Common myeloid progenitor, CD34-positive (primary cell): Measurements from ENCODE around the gene SEMA4D.

Experiments used
- CTCF ChIA-PET: fragments of 350-600 bp; sonication (Branson Sonifier 250); formaldehyde crosslinking; loops from one replicate; lab custom pipeline; 2021; ENCODE audit warnings: antibody characterized with exemption; lab: Charles Lee
- POLR2A ChIA-PET: fragments of 350-600 bp; sonication (Branson Sonifier 250); formaldehyde crosslinking; loops from one replicate; lab custom pipeline; 2021; ENCODE audit warnings: antibody characterized with exemption; lab: Charles Lee
- DNase-seq, 3 donors: peaks; one replicate each; pipeline versions ENCODE4 v3.0.0 to v3.0.0-alpha.2; 2013
- H3K27ac ChIP-seq, 2 experiments: 1 replicate in 1 of 2; 2 replicates in 1 of 2; pipeline ENCODE4 v1.7.0; 2013; ENCODE audit warnings: inconsistent platforms in 2 of 2, low read length in 2 of 2, mild to moderate bottlenecking in 2 of 2, low read depth in 1 of 2, moderate library complexity in 1 of 2; ENCODE audit not compliant: severe bottlenecking in 2 of 2, insufficient read depth in 1 of 2, poor library complexity in 1 of 2
- H3K27me3 ChIP-seq, 5 experiments: replicated peaks in 2 of 5; 1 replicate in 3 of 5; 2 replicates in 2 of 5; pipeline versions ENCODE4 v1.6.1 to v1.7.0; 2013; ENCODE audit warnings: low read length in 4 of 5, mild to moderate bottlenecking in 2 of 5, moderate library complexity in 2 of 5, inconsistent platforms in 1 of 5; ENCODE audit not compliant: insufficient read depth in 5 of 5, control insufficient read depth in 4 of 5
- H3K36me3 ChIP-seq, 4 experiments: 1 replicate in 2 of 4; 2 replicates in 2 of 4; pipeline versions ENCODE4 v1.6.1 to v1.7.0; 2013; ENCODE audit warnings: low read length in 3 of 4, control low read depth in 1 of 4, mild to moderate bottlenecking in 1 of 4; ENCODE audit not compliant: control insufficient read depth in 4 of 4, insufficient read depth in 4 of 4
- H3K4me1 ChIP-seq, 4 experiments: 1 replicate in 3 of 4; 2 replicates in 1 of 4; pipeline versions ENCODE4 v1.6.1 to v1.7.1; 2013; ENCODE audit warnings: low read length in 3 of 4, mild to moderate bottlenecking in 3 of 4, control low read depth in 1 of 4, inconsistent platforms in 1 of 4, moderate library complexity in 1 of 4; ENCODE audit not compliant: control insufficient read depth in 4 of 4, insufficient read depth in 4 of 4; ENCODE audit errors: control extremely low read depth in 1 of 4
- H3K4me3 ChIP-seq, 7 experiments: 1 replicate in 4 of 7; 2 replicates in 3 of 7; pipeline versions ENCODE4 v1.5.1 to v1.7.0; 2013; ENCODE audit warnings: mild to moderate bottlenecking in 7 of 7, low read length in 6 of 7, moderate library complexity in 6 of 7, inconsistent platforms in 2 of 7, low read depth in 2 of 7, control low read depth in 1 of 7; ENCODE audit not compliant: insufficient read depth in 4 of 7, control insufficient read depth in 1 of 7; ENCODE audit errors: extremely low read depth in 1 of 7
- H3K9me3 ChIP-seq, 5 experiments: 1 replicate in 4 of 5; 2 replicates in 1 of 5; pipeline versions ENCODE4 v1.6.1 to v1.7.1; 2013; ENCODE audit warnings: low read length in 4 of 5, mild to moderate bottlenecking in 2 of 5, inconsistent platforms in 1 of 5, low read depth in 1 of 5, moderate library complexity in 1 of 5; ENCODE audit not compliant: control insufficient read depth in 4 of 5, insufficient read depth in 2 of 5; ENCODE audit errors: control extremely low read depth in 1 of 5
- WGBS: methylation state at CpG from one replicate; pipeline ENCODE4 v1.1.5; 2013; ENCODE audit not compliant: insufficient coverage; 5-methylcytosine and 5-hydroxymethylcytosine counted together

SEMA4D gene

GRCh38 chr9:89420397-89421178 lies 77.3 kb downstream of the SEMA4D start:
- POLR2A ChIA-PET = no interaction called here
- DNase-seq = no peak
- H3K4me3 ChIP-seq = no peak overlapping the region
- no peaks in the 10 kb centered on the region for H3K9me3 ChIP-seq
- H3K4me1 ChIP-seq = peaks cover 6 to 92% (median 81%) of the 10 kb centered on the region in 4 experiments
- CTCF ChIA-PET = interaction anchor here (1.0 to 1.2 kb wide), 2 partner anchors 9 to 17 kb away, joined by 3 read pairs; no protein-coding TSS in a partner anchor
- 83% methylated on average over 5 of the region's 9 CpGs for WGBS
- no peak overlapping the region for H3K27ac ChIP-seq
- H3K27me3 ChIP-seq = no peaks in the 10 kb centered on the region
- H3K36me3 ChIP-seq = peaks cover 2 to 15% (median 3%) of the 10 kb centered on the region in 4 experiments

GRCh38 chr9:89419978-89420394 lies 77.9 kb downstream of the SEMA4D start:
- DNase-seq = peak in 2 of 3 donors; percentile 39 to 52
- Histone ChIP-seq H3K4me1 (peaks cover 6 to 86% (median 75%) of the 10 kb centered on the region in 4 experiments), H3K9me3 (no peaks in the 10 kb centered on the region), H3K27me3 (no peaks in the 10 kb centered on the region), H3K4me3 (no peak overlapping the region), H3K27ac (no peak overlapping the region), H3K36me3 (peaks cover 3 to 17% (median 6%) of the 10 kb centered on the region in 4 experiments)
- ChIA-PET POLR2A (interaction anchor here (0.6 kb wide), 1 partner anchor 16 kb away, joined by 4 read pairs; no protein-coding TSS in a partner anchor), CTCF (interaction anchor here (1.0 to 3.6 kb wide), 4 partner anchors 9 to 16 kb away, joined by 3 to 17 read pairs (median 6); no protein-coding TSS in a partner anchor)
- WGBS = 6% methylated on average over 6 of the region's 6 CpGs

- H3K9me3 ChIP-seq = no peaks in the 10 kb centered on the region
- peaks cover 6 to 82% (median 68%) of the 10 kb centered on the region in 4 experiments for H3K4me1 ChIP-seq
- no peaks in the 10 kb centered on the region for H3K27me3 ChIP-seq
- H3K27ac ChIP-seq = peak overlapping the region in 1 of 2 experiments; percentile 40
- H3K4me3 ChIP-seq = peak overlapping the region in 3 of 7 experiments; percentile 0 to 21 (median 6)
- WGBS = 35% methylated on average over 13 of the region's 21 CpGs
- ChIA-PET CTCF (interaction anchor here (1.0 to 3.6 kb wide), 5 partner anchors 9 to 130 kb away, joined by 3 to 17 read pairs (median 8); no protein-coding TSS in a partner anchor), POLR2A (interaction anchor here (0.6 kb wide), 1 partner anchor 15 kb away, joined by 4 read pairs; no protein-coding TSS in a partner anchor)
- peak in 2 of 3 donors; percentile 70 to 82 for DNase-seq
- peaks cover 3 to 26% (median 7%) of the 10 kb centered on the region in 4 experiments for H3K36me3 ChIP-seq
Observed at GRCh38 chr9:89418882-89419640, 78.9 kb downstream of the SEMA4D start.

- Histone ChIP-seq H3K4me3 (peak overlapping the region in 1 of 7 experiments; percentile 6), H3K4me1 (peaks cover 6 to 76% (median 64%) of the 10 kb centered on the region in 4 experiments), H3K36me3 (peaks cover 5 to 32% (median 11%) of the 10 kb centered on the region in 4 experiments), H3K9me3 (no peaks in the 10 kb centered on the region), H3K27me3 (no peaks in the 10 kb centered on the region), H3K27ac (peak overlapping the region in 1 of 2 experiments; percentile 32)
- ChIA-PET POLR2A (no interaction called here), CTCF (interaction anchor here (2.3 to 3.6 kb wide), 3 partner anchors 8 to 130 kb away, joined by 8 to 17 read pairs (median 15); no protein-coding TSS in a partner anchor)
- 34% methylated on average over 6 of the region's 9 CpGs for WGBS
- DNase-seq = no peak
Observed at GRCh38 chr9:89418474-89418845, 79.5 kb downstream of the SEMA4D start.

GRCh38 chr9:89417832-89418473 lies 80.0 kb downstream of the SEMA4D start:
- Histone ChIP-seq H3K27ac (peak overlapping the region in 1 of 2 experiments; percentile 8), H3K27me3 (no peaks in the 10 kb centered on the region), H3K4me3 (peak overlapping the region in 1 of 7 experiments; percentile 12), H3K9me3 (no peaks in the 10 kb centered on the region), H3K4me1 (peaks cover 6 to 72% (median 60%) of the 10 kb centered on the region in 4 experiments), H3K36me3 (peaks cover 6 to 37% (median 14%) of the 10 kb centered on the region in 4 experiments)
- ChIA-PET CTCF (interaction anchor here (1.1 to 3.6 kb wide), 6 partner anchors 7 to 131 kb away, joined by 3 to 17 read pairs (median 6); no protein-coding TSS in a partner anchor), POLR2A (interaction anchor here (0.8 kb wide), 1 partner anchor 131 kb away, joined by 3 read pairs; no protein-coding TSS in a partner anchor)
- no peak for DNase-seq
- 54% methylated on average over 5 of the region's 6 CpGs for WGBS

GRCh38 chr9:89414670-89415324 lies 83.1 kb downstream of the SEMA4D start:
- 98% methylated on average over 8 of the region's 9 CpGs for WGBS

More at GRCh38 chr9:89414670-89415324, 83.1 kb downstream of the SEMA4D start:
- Histone ChIP-seq H3K4me1 (peaks cover 6 to 70% (median 51%) of the 10 kb centered on the region in 4 experiments), H3K27me3 (no peaks in the 10 kb centered on the region), H3K9me3 (peaks cover 0 to 3% (median 0%) of the 10 kb centered on the region in 5 experiments), H3K36me3 (peaks cover 13 to 51% (median 17%) of the 10 kb centered on the region in 4 experiments), H3K4me3 (no peak overlapping the region), H3K27ac (no peak overlapping the region)
- CTCF ChIA-PET = interaction anchor here (1.0 to 1.1 kb wide), 2 partner anchors 10 to 134 kb away, joined by 3 to 4 read pairs; no protein-coding TSS in a partner anchor
- no peak for DNase-seq
- POLR2A ChIA-PET = no interaction called here
